Keratinocyte (primary cell): ENCODE measurements around the gene LYRM7. TPM values are rescaled to one million over a fixed set of nuclear protein-coding genes. Genes with fewer than 3 reads are reported as not detected.

Experiments
- DNase-seq: peaks from one replicate; pipeline ENCODE4 v3.0.0-alpha.2; 2011; ENCODE audit warnings: low read depth, missing footprints, low spot score
- FAIRE-seq: peaks from 2 replicates; lab custom pipeline; 2011; peaks lifted over from hg19 to GRCh38; lab: Jason Lieb, UNC
- H2AFZ ChIP-seq: 2 replicates; pipeline ENCODE4 v1.6.0; 2012; ENCODE audit warnings: low read length, control low read depth, inconsistent platforms; ENCODE audit not compliant: control insufficient read depth
- H3K27ac ChIP-seq: 2 replicates; pipeline ENCODE4 v1.5.1; 2011; ENCODE audit warnings: low read length; ENCODE audit not compliant: control insufficient read depth, insufficient read depth
- H3K27me3 ChIP-seq: 3 replicates; pipeline ENCODE4 v1.6.0; 2011; ENCODE audit warnings: low read length; ENCODE audit not compliant: control insufficient read depth, insufficient read depth; ENCODE audit errors: extremely low read depth
- H3K36me3 ChIP-seq, 2 experiments: 2 replicates in 1 of 2; 3 replicates in 1 of 2; pipeline ENCODE4 v1.5.1; 2011; ENCODE audit warnings: low read length in 2 of 2, mild to moderate bottlenecking in 1 of 2; ENCODE audit not compliant: control insufficient read depth in 2 of 2, insufficient read depth in 2 of 2; ENCODE audit errors: extremely low read depth in 1 of 2
- H3K4me1 ChIP-seq: 3 replicates; pipeline ENCODE4 v1.5.1; 2011; ENCODE audit warnings: low read length; ENCODE audit not compliant: control insufficient read depth, insufficient read depth; ENCODE audit errors: extremely low read depth
- H3K4me2 ChIP-seq: 3 replicates; pipeline ENCODE4 v1.6.0; 2011; ENCODE audit warnings: low read depth, low read length; ENCODE audit not compliant: control insufficient read depth, insufficient read depth; ENCODE audit errors: extremely low read depth
- H3K4me3 ChIP-seq, 3 experiments: fragments of 200-600 bp in 1 of 3; sonication (generic) in 1 of 3; 2 replicates in 2 of 3; 3 replicates in 1 of 3; pipeline ENCODE4 v1.5.1; 2011 to 2016; ENCODE audit warnings: low read length in 3 of 3, mild to moderate bottlenecking in 3 of 3, control low read depth in 2 of 3, inconsistent platforms in 1 of 3, low read depth in 1 of 3, mixed read lengths in 1 of 3, mixed run types in 1 of 3, moderate library complexity in 1 of 3; ENCODE audit not compliant: control insufficient read depth in 2 of 3, insufficient read depth in 2 of 3; ENCODE audit errors: extremely low read depth in 1 of 3
- H3K79me2 ChIP-seq: 2 replicates; pipeline ENCODE4 v1.6.0; 2012; ENCODE audit warnings: low read length; ENCODE audit not compliant: control insufficient read depth, insufficient read depth
- H3K9ac ChIP-seq: 3 replicates; pipeline ENCODE4 v1.6.0; 2011; ENCODE audit warnings: low read length; ENCODE audit not compliant: control insufficient read depth, insufficient read depth; ENCODE audit errors: extremely low read depth
- H3K9me1 ChIP-seq: 3 replicates; pipeline ENCODE4 v1.6.0; 2011; ENCODE audit warnings: low read length; ENCODE audit not compliant: control insufficient read depth, insufficient read depth; ENCODE audit errors: extremely low read depth
- H3K9me3 ChIP-seq: 2 replicates; pipeline ENCODE4 v1.5.1; 2012; ENCODE audit warnings: low read depth, low read length; ENCODE audit not compliant: control insufficient read depth
- H4K20me1 ChIP-seq: 3 replicates; pipeline ENCODE4 v1.6.0; 2011; ENCODE audit warnings: low read length; ENCODE audit not compliant: control insufficient read depth, insufficient read depth; ENCODE audit errors: extremely low read depth
- EZH2 ChIP-seq: IDR thresholded peaks from one replicate; pipeline ENCODE4 v1.6.1; 2012; ENCODE audit warnings: inconsistent platforms, mild to moderate bottlenecking, low read length, moderate library complexity
- dilution Hi-C: fragments of 300-500 bp; cut with MboI; formaldehyde crosslinking; loops from one replicate; pipeline ENCODE4 v1.7.0; 2020; ENCODE audit warnings: low sequenced_read_pairs; ENCODE audit not compliant: extremely low pct_ligation_motif_present
- polyA plus RNA-seq, 5 experiments: library from polyadenylated mRNA; depleted of rRNA in 3 of 5; stranded (reverse) in 3 of 5; stranded (forward) in 1 of 5; unstranded in 1 of 5; fragments of >200 nt; gene quantifications; 1 replicate in 1 of 5; 2 replicates in 3 of 5; 3 replicates in 1 of 5; pipeline versions ENCODE4 v1.2.1 to v1.2.3, GENCODE V29; 2011 to 2012; ENCODE audit warnings: missing spikeins in 2 of 5, low read depth in 1 of 5, low replicate concordance in 1 of 5
- TF ChIP-seq, protein P1 (sequence below), 3 experiments: IDR thresholded peaks in 1 of 3; conservative IDR thresholded peaks in 1 of 3; optimal IDR thresholded peaks in 1 of 3; 2 replicates in 2 of 3; 3 replicates in 1 of 3; pipeline versions ENCODE3 to v1.5.1; 2011; ENCODE audit warnings: low read length in 3 of 3, mild to moderate bottlenecking in 3 of 3, moderate library complexity in 2 of 3, control low read depth in 1 of 3, inconsistent platforms in 1 of 3; ENCODE audit not compliant: insufficient read depth in 2 of 3; ENCODE audit errors: extremely low read depth in 1 of 3

Gene LYRM7
- polyA plus RNA-seq, 1 donor (not counting 4 experiments of a cell fraction or from before 2014, with no cell fraction given): 5.5 TPM

DNA sequence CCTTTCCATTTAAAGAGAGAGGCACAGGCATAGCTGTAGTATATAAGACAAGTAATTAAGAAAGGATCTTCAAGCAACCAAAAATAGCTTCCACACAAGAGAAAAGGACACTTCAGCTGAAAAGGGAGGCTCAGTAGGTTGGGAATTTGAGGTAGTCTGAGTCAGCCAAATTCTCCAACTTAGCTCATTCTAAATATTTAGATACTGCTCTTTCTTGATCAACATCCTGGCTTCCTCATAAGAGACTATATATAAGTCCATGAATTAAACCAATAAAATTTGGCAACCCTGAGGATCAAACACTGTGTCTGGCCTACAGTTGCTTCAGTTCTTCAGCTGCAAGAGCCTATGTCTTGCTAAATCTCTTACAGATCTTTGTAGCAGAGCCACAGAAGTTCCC is 23.5 kb upstream of the LYRM7 start:
- Histone ChIP-seq H3K9me3 (no peaks in the 10 kb centered on the region), H3K4me3 (no peak overlapping the region), H3K79me2 (no peaks in the 10 kb centered on the region), H3K36me3 (no peaks in the 10 kb centered on the region), H2AFZ (no peak overlapping the region), H3K4me2 (no peak overlapping the region), H4K20me1 (no peaks in the 10 kb centered on the region), H3K9ac (no peak overlapping the region), H3K27ac (no peak overlapping the region), H3K4me1 (no peaks in the 10 kb centered on the region), H3K27me3 (no peaks in the 10 kb centered on the region), H3K9me1 (no peaks in the 10 kb centered on the region)
- TF ChIP-seq, protein P1, sequence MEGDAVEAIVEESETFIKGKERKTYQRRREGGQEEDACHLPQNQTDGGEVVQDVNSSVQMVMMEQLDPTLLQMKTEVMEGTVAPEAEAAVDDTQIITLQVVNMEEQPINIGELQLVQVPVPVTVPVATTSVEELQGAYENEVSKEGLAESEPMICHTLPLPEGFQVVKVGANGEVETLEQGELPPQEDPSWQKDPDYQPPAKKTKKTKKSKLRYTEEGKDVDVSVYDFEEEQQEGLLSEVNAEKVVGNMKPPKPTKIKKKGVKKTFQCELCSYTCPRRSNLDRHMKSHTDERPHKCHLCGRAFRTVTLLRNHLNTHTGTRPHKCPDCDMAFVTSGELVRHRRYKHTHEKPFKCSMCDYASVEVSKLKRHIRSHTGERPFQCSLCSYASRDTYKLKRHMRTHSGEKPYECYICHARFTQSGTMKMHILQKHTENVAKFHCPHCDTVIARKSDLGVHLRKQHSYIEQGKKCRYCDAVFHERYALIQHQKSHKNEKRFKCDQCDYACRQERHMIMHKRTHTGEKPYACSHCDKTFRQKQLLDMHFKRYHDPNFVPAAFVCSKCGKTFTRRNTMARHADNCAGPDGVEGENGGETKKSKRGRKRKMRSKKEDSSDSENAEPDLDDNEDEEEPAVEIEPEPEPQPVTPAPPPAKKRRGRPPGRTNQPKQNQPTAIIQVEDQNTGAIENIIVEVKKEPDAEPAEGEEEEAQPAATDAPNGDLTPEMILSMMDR (optimal IDR thresholded peaks at IDR 0.05 in 1 of 3, IDR thresholded peaks at IDR 0.05 in 1 of 3, conservative IDR thresholded peaks at IDR 0.05 in 1 of 3; ENCODE audit: extremely low read depth in 1 of 3, insufficient read depth in 2 of 3, low read length in 3 of 3): no peak
- TF ChIP-seq EZH2: no peak
- no peak for DNase-seq
- dilution Hi-C loops: no loop called here
- no peak for FAIRE-seq

DNA sequence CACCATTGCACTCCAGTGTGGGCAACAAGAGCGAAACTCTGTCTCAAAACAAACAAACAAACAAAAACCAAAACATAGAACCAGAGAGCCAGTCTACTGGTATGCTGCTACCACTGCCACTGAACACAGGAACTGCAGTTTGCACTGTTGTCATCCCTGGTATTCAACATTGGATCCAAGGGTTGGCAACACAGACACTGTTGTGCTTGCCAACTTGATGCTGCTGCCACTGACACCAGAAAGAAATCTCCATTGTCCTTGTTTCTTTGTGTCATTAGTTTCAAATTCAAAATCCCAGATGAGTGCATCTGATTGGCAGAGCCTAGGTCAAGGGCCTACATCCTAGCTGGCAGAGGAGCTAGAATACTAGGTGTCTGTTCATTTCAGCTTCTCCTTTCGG is 21.9 kb upstream of the LYRM7 start:
- H3K4me2 ChIP-seq: no peak overlapping the region
- H3K27ac ChIP-seq: no peak overlapping the region
- no peak for FAIRE-seq
- no peaks in the 10 kb centered on the region for H3K27me3 ChIP-seq
- dilution Hi-C loops: no loop called here
- H3K9me3 ChIP-seq: no peaks in the 10 kb centered on the region
- no peaks in the 10 kb centered on the region for H3K79me2 ChIP-seq
- no peak overlapping the region for H2AFZ ChIP-seq
- no peak for DNase-seq
- no peaks in the 10 kb centered on the region for H3K9me1 ChIP-seq
- no peaks in the 10 kb centered on the region for H4K20me1 ChIP-seq
- H3K9ac ChIP-seq: no peak overlapping the region
- H3K36me3 ChIP-seq: no peaks in the 10 kb centered on the region
- no peaks in the 10 kb centered on the region for H3K4me1 ChIP-seq
- TF ChIP-seq EZH2: no peak
- TF ChIP-seq, protein P1 (optimal IDR thresholded peaks at IDR 0.05 in 1 of 3, IDR thresholded peaks at IDR 0.05 in 1 of 3, conservative IDR thresholded peaks at IDR 0.05 in 1 of 3; ENCODE audit: extremely low read depth in 1 of 3, insufficient read depth in 2 of 3, low read length in 3 of 3): no peak
- H3K4me3 ChIP-seq: no peak overlapping the region
